Vagina (tissue), 2 donors: ENCODE results near the gene JCAD. TPM values are rescaled to one million over a fixed set of nuclear protein-coding genes. Genes with fewer than 3 reads are reported as not detected.
"Not testable (repeated sequence)": the region's sequence is repeated elsewhere in the genome, so short reads cannot be mapped to it uniquely, and the experiment has no call there.

Source experiments
- DNase-seq, 2 donors: peaks; one replicate each; pipeline ENCODE4 v3.0.0-alpha.2; 2017; ENCODE audit errors: extremely low spot score in 2 of 2
- H3K27ac ChIP-seq: fragments of 200-600 bp; sonication (generic); one replicate; pipeline ENCODE4 v1.5.1; 2019
- H3K27me3 ChIP-seq: fragments of 200-600 bp; sonication (generic); one replicate; pipeline ENCODE4 v1.5.1; 2019
- H3K36me3 ChIP-seq, 2 donors: fragments of 200-600 bp; sonication (generic); one replicate each; pipeline ENCODE4 v1.5.1; 2017 to 2019
- H3K4me1 ChIP-seq: fragments of 200-600 bp; sonication (generic); one replicate; pipeline ENCODE4 v1.5.1; 2019
- H3K4me3 ChIP-seq, 2 donors: fragments of 200-600 bp; sonication (generic); 1 replicate in 1 of 2; 2 replicates in 1 of 2; pipeline ENCODE4 v1.5.1; 2016 to 2019
- H3K9me3 ChIP-seq: fragments of 200-600 bp; sonication (generic); one replicate; pipeline ENCODE4 v1.5.1; 2019
- CTCF ChIP-seq, 3 experiments: fragments of 450-650 bp in 2 of 3; fragments of 200-600 bp in 1 of 3; sonication (generic) in 1 of 3; IDR thresholded peaks; one replicate each; pipeline ENCODE4 v1.5.1; 2017 to 2019; ENCODE audit warnings: antibody characterized with exemption in 3 of 3, mild to moderate bottlenecking in 2 of 3, moderate library complexity in 2 of 3
- POLR2A ChIP-seq, 2 donors: fragments of 450-650 bp; IDR thresholded peaks; one replicate each; pipeline ENCODE4 v1.6.1; 2017; ENCODE audit warnings: antibody characterized with exemption in 2 of 2, mild to moderate bottlenecking in 2 of 2, moderate library complexity in 2 of 2
- POLR2AphosphoS5 ChIP-seq, 2 donors: sonication (generic); formaldehyde crosslinking; IDR thresholded peaks; one replicate each; pipeline ENCODE4 v1.9.0; 2017; ENCODE audit warnings: antibody characterized with exemption in 2 of 2, mild to moderate bottlenecking in 2 of 2, low read depth in 1 of 2; ENCODE audit not compliant: insufficient read depth in 1 of 2
- intact Hi-C: fragments of 100-400 bp; cut with DNase I; formaldehyde crosslinking; loops from one replicate; pipeline ENCODE4 v1.15.1; 2023
- total RNA-seq: library from RNA; depleted of rRNA; stranded (reverse); fragments of >200 nt; gene quantifications from one replicate; pipeline ENCODE4 v1.2.3, GENCODE V29; 2016

The JCAD gene, protein sequence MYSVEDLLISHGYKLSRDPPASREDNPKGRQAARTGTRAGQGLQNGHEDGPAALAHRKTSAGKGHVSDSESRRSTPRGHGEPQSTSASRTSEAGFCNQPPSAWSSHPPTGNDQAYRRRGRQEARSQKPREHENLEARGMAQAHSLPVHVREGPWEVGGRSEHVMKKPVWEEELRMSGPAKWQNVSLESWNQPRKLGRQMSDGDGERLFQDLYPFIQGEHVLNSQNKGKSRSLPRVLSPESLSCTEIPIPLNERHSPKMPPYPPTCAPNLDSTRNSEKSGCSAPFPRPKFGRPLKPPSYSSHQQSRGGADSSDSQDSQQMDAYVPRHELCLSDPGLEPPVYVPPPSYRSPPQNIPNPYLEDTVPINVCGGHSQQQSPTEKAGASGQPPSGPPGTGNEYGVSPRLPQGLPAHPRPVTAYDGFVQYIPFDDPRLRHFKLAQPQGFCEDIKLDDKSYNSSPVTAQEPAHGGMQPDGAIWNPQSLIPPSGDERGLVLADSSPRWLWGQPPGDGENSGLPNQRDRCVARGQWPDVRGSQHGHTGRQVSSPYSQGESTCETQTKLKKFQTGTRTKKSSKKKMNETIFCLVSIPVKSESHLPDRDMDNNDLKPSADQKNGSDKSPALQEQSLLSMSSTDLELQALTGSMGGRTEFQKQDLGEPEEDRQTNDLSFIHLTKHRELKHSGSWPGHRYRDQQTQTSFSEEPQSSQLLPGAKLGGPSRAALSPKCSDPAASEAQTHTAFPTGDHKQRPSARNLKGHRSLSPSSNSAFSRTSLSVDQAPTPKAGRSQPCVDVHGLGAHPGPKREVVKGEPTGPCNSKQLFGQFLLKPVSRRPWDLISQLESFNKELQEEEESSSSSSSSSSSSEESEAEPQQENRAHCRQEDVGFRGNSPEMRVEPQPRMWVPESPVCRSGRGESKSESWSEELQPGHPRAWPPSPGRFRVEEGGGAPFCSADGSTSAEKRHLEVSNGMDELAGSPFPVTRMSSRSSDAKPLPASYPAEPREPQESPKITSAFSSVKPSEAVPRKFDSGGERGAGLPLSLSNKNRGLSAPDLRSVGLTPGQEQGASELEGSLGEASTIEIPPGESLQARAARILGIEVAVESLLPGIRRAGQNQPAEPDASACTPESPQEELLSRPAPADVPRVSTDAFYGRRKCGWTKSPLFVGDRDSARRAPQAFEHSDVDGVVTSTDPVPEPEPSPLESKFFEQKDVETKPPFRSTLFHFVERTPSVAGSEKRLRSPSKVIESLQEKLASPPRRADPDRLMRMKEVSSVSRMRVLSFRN (N-terminal part only)
- total RNA-seq: 40.3 TPM

- peak within 1 kb of the TSS; percentile 73 for H3K27ac ChIP-seq
- H3K4me3 ChIP-seq: peak within 1 kb of the TSS; percentile 70 to 99
- TF ChIP-seq POLR2A (IDR thresholded peaks at IDR 0.05): no peak
- TF ChIP-seq CTCF (IDR thresholded peaks at IDR 0.05): peak in 1 of 3 experiments; percentile 11
- TF ChIP-seq POLR2AphosphoS5 (IDR thresholded peaks at IDR 0.05; ENCODE audit: insufficient read depth in 1 of 2, low read depth in 1 of 2): peak in 1 of 2 donors; percentile 29
- intact Hi-C loops: loop anchor here (5.0 kb wide), 1 partner anchor 322 kb away; no protein-coding TSS in a partner anchor
- no peaks in the 10 kb centered on the region for H3K27me3 ChIP-seq
- DNase-seq: no peak
- peaks cover 12% of the 10 kb centered on the region for H3K4me1 ChIP-seq
- H3K36me3 ChIP-seq: no peaks in the 10 kb centered on the region
- no peaks in the 10 kb centered on the region for H3K9me3 ChIP-seq
These were observed at the start of gene JCAD for GRCh38 chr10:30059209-30060107. Gene JCAD (minus strand): TSS chr10:30059586. CDS start chr10:30047812, 11,774 bp downstream.

- no peaks in the 10 kb centered on the region for H3K9me3 ChIP-seq
- no peak overlapping the region for H3K4me3 ChIP-seq
- intact Hi-C loops: no loop called here
- H3K36me3 ChIP-seq: no peaks in the 10 kb centered on the region
- DNase-seq: no peak
- TF ChIP-seq CTCF (IDR thresholded peaks at IDR 0.05): no peak
- TF ChIP-seq POLR2A (IDR thresholded peaks at IDR 0.05): no peak
- TF ChIP-seq POLR2AphosphoS5 (IDR thresholded peaks at IDR 0.05; ENCODE audit: insufficient read depth in 1 of 2, low read depth in 1 of 2): no peak
- H3K4me1 ChIP-seq: no peaks in the 10 kb centered on the region
- no peak overlapping the region for H3K27ac ChIP-seq
- H3K27me3 ChIP-seq: no peaks in the 10 kb centered on the region
These were observed 47.6 kb upstream of the JCAD start for GRCh38 chr10:30106987-30107386.

GRCh38 chr10:30103595-30104320 lies 44.4 kb upstream of the JCAD start:
- Histone ChIP-seq H3K27ac (no peak overlapping the region), H3K9me3 (no peaks in the 10 kb centered on the region), H3K4me3 (no peak overlapping the region), H3K4me1 (no peaks in the 10 kb centered on the region), H3K36me3 (no peaks in the 10 kb centered on the region), H3K27me3 (no peaks in the 10 kb centered on the region)
- no peak for DNase-seq
- TF ChIP-seq POLR2AphosphoS5 (IDR thresholded peaks at IDR 0.05; ENCODE audit: insufficient read depth in 1 of 2, low read depth in 1 of 2): no peak
- intact Hi-C loops: no loop called here

- DNase-seq: not testable (repeated sequence)
These were observed 40.3 kb upstream of the JCAD start for GRCh38 chr10:30099706-30100105.

GRCh38 chr10:30099101-30099500 lies 39.7 kb upstream of the JCAD start:
- Histone ChIP-seq H3K27ac (no peak overlapping the region), H3K4me1 (no peaks in the 10 kb centered on the region), H3K4me3 (no peak overlapping the region), H3K9me3 (no peaks in the 10 kb centered on the region), H3K27me3 (no peaks in the 10 kb centered on the region), H3K36me3 (no peaks in the 10 kb centered on the region)
- TF ChIP-seq POLR2AphosphoS5 (IDR thresholded peaks at IDR 0.05; ENCODE audit: insufficient read depth in 1 of 2, low read depth in 1 of 2) (no peak), POLR2A (IDR thresholded peaks at IDR 0.05) (no peak)
- intact Hi-C loops: no loop called here
- DNase-seq: no peak

More at GRCh38 chr10:30099706-30100105, 40.3 kb upstream of the JCAD start:
- H3K4me3 ChIP-seq, H3K4me1 ChIP-seq, H3K36me3 ChIP-seq, H3K27me3 ChIP-seq, intact Hi-C loops, H3K27ac ChIP-seq, H3K9me3 ChIP-seq: not testable (repeated sequence)
